ENCODE measurements around the gene UQCC2. TPM values are rescaled to one million over a fixed set of nuclear protein-coding genes. Genes with fewer than 3 reads are reported as not detected.

The UQCC2 gene
- total and polyA plus RNA-seq, 2 of the 8 experiments (the other 6 are each of a cell fraction or from before 2014, with no cell fraction given), result 52.1 to 104 TPM

- no peak overlapping the region for H3K9ac ChIP-seq (replicated peaks in 1 of 4; ENCODE audit: extremely low read depth in 1 of 4, low read depth in 3 of 4, low read length in 3 of 4)
- no peak overlapping the region for H3K27ac ChIP-seq (ENCODE audit: low read depth, low read length)
- no peak overlapping the region for H2AK5ac ChIP-seq (ENCODE audit: low read depth, low read length)
- H3K79me1 ChIP-seq (ENCODE audit: low read depth, low read length), result no peaks in the 10 kb centered on the region
- no peaks in the 10 kb centered on the region for H3K23me2 ChIP-seq (ENCODE audit: low read depth, low read length)
- 98% methylated on average over 15 of the region's 15 CpGs; no CpG with 5 or more reads in 1 of the 2 experiments for WGBS, 2 experiments (ENCODE audit: extremely low coverage in 1 of 2, insufficient coverage in 1 of 2, insufficient read length in 1 of 2, insufficient replicate concordance in 2 of 2, low coverage in 1 of 2, low lambda C conversion rate in 2 of 2, missing lambda C conversion rate in 1 of 2)
- H4K5ac ChIP-seq (ENCODE audit: insufficient read length, low read depth, low read length), result no peak overlapping the region
- H3K4me1 ChIP-seq (replicated peaks in 1 of 4; ENCODE audit: control insufficient read depth in 3 of 4, insufficient read depth in 4 of 4, low read length in 3 of 4), result no peaks in the 10 kb centered on the region
- H2BK5ac ChIP-seq (ENCODE audit: low read depth, low read length), result no peak overlapping the region
- no peak overlapping the region for H3K4me3 ChIP-seq (ENCODE audit: extremely low read depth in 1 of 4, insufficient read depth in 2 of 4, low read depth in 3 of 4, low read length in 4 of 4)
- DNase-seq (ENCODE audit: low read depth in 1 of 2, low spot score in 2 of 2) (no peak), FAIRE-seq (no peak)
- no peak overlapping the region for H2AFZ ChIP-seq (ENCODE audit: low read length)
- H2BK12ac ChIP-seq (ENCODE audit: low read depth, low read length), result no peak overlapping the region
- no peaks in the 10 kb centered on the region for H3K27me3 ChIP-seq (replicated peaks in 1 of 4; ENCODE audit: control insufficient read depth in 3 of 4, extremely low read depth in 1 of 4, insufficient read depth in 3 of 4, low read length in 3 of 4)
- H2BK120ac ChIP-seq (replicated peaks; ENCODE audit: low read depth, low read length), result no peak overlapping the region
- ChIA-PET POLR2A (ENCODE audit: partially characterized antibody) (interaction anchor here (0.8 to 1.5 kb wide), 4 partner anchors 10 to 27 kb away, joined by 3 to 5 read pairs (median 4); no protein-coding TSS in a partner anchor), CTCF (ENCODE audit: partially characterized antibody) (interaction anchor here (0.8 to 2.6 kb wide), 12 partner anchors 10 to 100 kb away, joined by 3 to 16 read pairs (median 4); no protein-coding TSS in a partner anchor)
- no peaks in the 10 kb centered on the region for H3K79me2 ChIP-seq (ENCODE audit: control insufficient read depth in 1 of 2, insufficient read depth in 2 of 2, low read length in 2 of 2)
- H3K14ac ChIP-seq (ENCODE audit: insufficient read length), result no peak overlapping the region
- H3K36me3 ChIP-seq (ENCODE audit: control insufficient read depth in 2 of 4, insufficient read depth in 4 of 4, low read length in 3 of 4), result peaks cover 12 to 59% (median 42%) of the 10 kb centered on the region in 4 experiments; a peak in 6 of 8 replicates
- no peak overlapping the region for H2BK20ac ChIP-seq (ENCODE audit: low read length)
- H3K56ac ChIP-seq (replicated peaks; ENCODE audit: insufficient read length, low read depth, low read length), result no peak overlapping the region
- no peak overlapping the region for H2BK15ac ChIP-seq (ENCODE audit: low read length)
- no peak overlapping the region for H4K8ac ChIP-seq (ENCODE audit: extremely low read depth, insufficient read depth, low read length)
- H4K91ac ChIP-seq (replicated peaks; ENCODE audit: insufficient read length, low read length), result no peak overlapping the region
- no peak overlapping the region for H3K4ac ChIP-seq (replicated peaks; ENCODE audit: insufficient read length, low read depth, low read length)
- no peak overlapping the region for H3K23ac ChIP-seq (ENCODE audit: insufficient read length)
- H3K9me3 ChIP-seq (ENCODE audit: insufficient read depth in 2 of 2, low read depth in 1 of 2, low read length in 1 of 2), result no peaks in the 10 kb centered on the region
- H4K20me1 ChIP-seq (replicated peaks in 1 of 2; ENCODE audit: control insufficient read depth in 1 of 2, insufficient read depth in 2 of 2, low read length in 2 of 2), result peaks cover 0 to 15% of the 10 kb centered on the region in 2 experiments
- H3K18ac ChIP-seq (ENCODE audit: extremely low read depth, low read length), result no peak overlapping the region
- H3K4me2 ChIP-seq (ENCODE audit: insufficient read depth in 1 of 2, low read depth in 2 of 2, low read length in 2 of 2), result no peak overlapping the region
- TF ChIP-seq ZNF274 (IDR thresholded peaks at IDR 0.05; ENCODE audit: borderline replicate concordance, extremely low read depth, low read length) (no peak), RAD21 (IDR thresholded peaks at IDR 0.05 in 1 of 2, conservative IDR thresholded peaks at IDR 0.05 in 1 of 2; ENCODE audit: low read depth in 2 of 2, low read length in 2 of 2) (no peak), GTF2F1 (IDR thresholded peaks at IDR 0.05; ENCODE audit: borderline replicate concordance, low read depth, low read length) (no peak), ATF2 (IDR thresholded peaks at IDR 0.05; ENCODE audit: low read length) (no peak), CHD2 (IDR thresholded peaks at IDR 0.05; ENCODE audit: low read length) (no peak), RBBP5 (IDR thresholded peaks at IDR 0.05; ENCODE audit: borderline replicate concordance, low read depth, low read length) (no peak), CBX5 (IDR thresholded peaks at IDR 0.05; ENCODE audit: low read depth, low read length) (no peak)
- TF ChIP-seq, protein P1, sequence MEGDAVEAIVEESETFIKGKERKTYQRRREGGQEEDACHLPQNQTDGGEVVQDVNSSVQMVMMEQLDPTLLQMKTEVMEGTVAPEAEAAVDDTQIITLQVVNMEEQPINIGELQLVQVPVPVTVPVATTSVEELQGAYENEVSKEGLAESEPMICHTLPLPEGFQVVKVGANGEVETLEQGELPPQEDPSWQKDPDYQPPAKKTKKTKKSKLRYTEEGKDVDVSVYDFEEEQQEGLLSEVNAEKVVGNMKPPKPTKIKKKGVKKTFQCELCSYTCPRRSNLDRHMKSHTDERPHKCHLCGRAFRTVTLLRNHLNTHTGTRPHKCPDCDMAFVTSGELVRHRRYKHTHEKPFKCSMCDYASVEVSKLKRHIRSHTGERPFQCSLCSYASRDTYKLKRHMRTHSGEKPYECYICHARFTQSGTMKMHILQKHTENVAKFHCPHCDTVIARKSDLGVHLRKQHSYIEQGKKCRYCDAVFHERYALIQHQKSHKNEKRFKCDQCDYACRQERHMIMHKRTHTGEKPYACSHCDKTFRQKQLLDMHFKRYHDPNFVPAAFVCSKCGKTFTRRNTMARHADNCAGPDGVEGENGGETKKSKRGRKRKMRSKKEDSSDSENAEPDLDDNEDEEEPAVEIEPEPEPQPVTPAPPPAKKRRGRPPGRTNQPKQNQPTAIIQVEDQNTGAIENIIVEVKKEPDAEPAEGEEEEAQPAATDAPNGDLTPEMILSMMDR (IDR thresholded peaks at IDR 0.05; ENCODE audit: control extremely low read depth in 1 of 3, insufficient read depth in 1 of 3, low read depth in 1 of 3, low read length in 3 of 3), result no peak
Measured at GRCh38 chr6:33683051-33683571, 28.4 kb downstream of the UQCC2 start.
